GM23248 (cell line): ENCODE data around the gene HACD1.
"Not testable (repeated sequence)": the region's sequence is repeated elsewhere in the genome, so short reads cannot be mapped to it uniquely, and the experiment has no call there.

ENCODE experiments used
- EZH2 ChIP-seq: fragments of 200-600 bp; sonication (generic); IDR thresholded peaks from 2 replicates; pipeline ENCODE4 v1.6.1; 2018; ENCODE audit warnings: antibody characterized with exemption, mild to moderate bottlenecking; ENCODE audit not compliant: insufficient read depth, poor library complexity, severe bottlenecking
- EZH2phosphoT487 ChIP-seq: fragments of 200-600 bp; sonication (generic); IDR thresholded peaks from 2 replicates; pipeline ENCODE4 v1.6.1; 2018; ENCODE audit warnings: antibody characterized with exemption, moderate library complexity, mild to moderate bottlenecking, low read depth; ENCODE audit not compliant: insufficient read depth

DNA sequence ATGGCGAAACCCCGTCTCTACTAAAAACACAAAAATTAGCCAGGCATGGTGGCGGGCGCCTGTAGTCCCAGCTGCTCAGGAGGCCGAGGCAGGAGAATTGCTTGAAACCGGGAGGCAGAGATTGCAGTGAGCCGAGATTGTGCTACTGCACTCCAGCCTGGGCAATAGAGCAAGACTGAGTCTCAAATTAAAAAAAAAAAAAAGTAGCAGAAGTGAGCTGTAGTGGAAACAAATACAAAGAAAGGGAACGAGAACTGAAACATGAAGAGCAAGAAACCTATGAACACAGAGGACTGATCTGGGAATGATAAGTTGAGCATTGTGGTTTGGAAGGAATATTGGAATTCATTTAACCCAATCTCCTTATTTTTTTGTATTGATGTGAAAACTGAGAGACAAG, 15.4 kb upstream of the HACD1 start:
- not testable (repeated sequence) for TF ChIP-seq EZH2, EZH2phosphoT487
